ENCODE data around the gene GPR55. TPM values are rescaled to one million over a fixed set of nuclear protein-coding genes. Genes with fewer than 3 reads are reported as not detected.

The GPR55 gene
- total RNA-seq, 1 donor from 2014 or later: 0.28 TPM

GRCh38 chr2:230889911-230890601 lies 35.0 kb downstream of the GPR55 start:
- TF ChIP-seq, protein P1, sequence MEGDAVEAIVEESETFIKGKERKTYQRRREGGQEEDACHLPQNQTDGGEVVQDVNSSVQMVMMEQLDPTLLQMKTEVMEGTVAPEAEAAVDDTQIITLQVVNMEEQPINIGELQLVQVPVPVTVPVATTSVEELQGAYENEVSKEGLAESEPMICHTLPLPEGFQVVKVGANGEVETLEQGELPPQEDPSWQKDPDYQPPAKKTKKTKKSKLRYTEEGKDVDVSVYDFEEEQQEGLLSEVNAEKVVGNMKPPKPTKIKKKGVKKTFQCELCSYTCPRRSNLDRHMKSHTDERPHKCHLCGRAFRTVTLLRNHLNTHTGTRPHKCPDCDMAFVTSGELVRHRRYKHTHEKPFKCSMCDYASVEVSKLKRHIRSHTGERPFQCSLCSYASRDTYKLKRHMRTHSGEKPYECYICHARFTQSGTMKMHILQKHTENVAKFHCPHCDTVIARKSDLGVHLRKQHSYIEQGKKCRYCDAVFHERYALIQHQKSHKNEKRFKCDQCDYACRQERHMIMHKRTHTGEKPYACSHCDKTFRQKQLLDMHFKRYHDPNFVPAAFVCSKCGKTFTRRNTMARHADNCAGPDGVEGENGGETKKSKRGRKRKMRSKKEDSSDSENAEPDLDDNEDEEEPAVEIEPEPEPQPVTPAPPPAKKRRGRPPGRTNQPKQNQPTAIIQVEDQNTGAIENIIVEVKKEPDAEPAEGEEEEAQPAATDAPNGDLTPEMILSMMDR (IDR thresholded peaks at IDR 0.05; ENCODE audit: unreplicated experiment): no peak
- H3K4me1 Mint-ChIP-seq (ENCODE audit: unreplicated experiment): no peaks in the 10 kb centered on the region
- H3K36me3 Mint-ChIP-seq (ENCODE audit: low read depth, unreplicated experiment): peaks cover 3% of the 10 kb centered on the region
- no peaks in the 10 kb centered on the region for H3K9me3 Mint-ChIP-seq (ENCODE audit: unreplicated experiment)
- H3K27ac Mint-ChIP-seq (ENCODE audit: unreplicated experiment): no peak overlapping the region
- H3K4me3 Mint-ChIP-seq (ENCODE audit: unreplicated experiment): no peak overlapping the region
- peaks cover 1% of the 10 kb centered on the region for H3K27me3 Mint-ChIP-seq (ENCODE audit: unreplicated experiment)
- no peak for DNase-seq (ENCODE audit: low spot score)

GRCh38 chr2:230888824-230889400 lies 36.1 kb downstream of the GPR55 start:
- peaks cover 3% of the 10 kb centered on the region for H3K36me3 Mint-ChIP-seq (ENCODE audit: low read depth, unreplicated experiment)
- H3K4me3 Mint-ChIP-seq (ENCODE audit: unreplicated experiment): no peak overlapping the region
- TF ChIP-seq, protein P1 (IDR thresholded peaks at IDR 0.05; ENCODE audit: unreplicated experiment): no peak
- H3K27me3 Mint-ChIP-seq (ENCODE audit: unreplicated experiment): peaks cover 1% of the 10 kb centered on the region
- H3K9me3 Mint-ChIP-seq (ENCODE audit: unreplicated experiment): no peaks in the 10 kb centered on the region
- no peaks in the 10 kb centered on the region for H3K4me1 Mint-ChIP-seq (ENCODE audit: unreplicated experiment)
- H3K27ac Mint-ChIP-seq (ENCODE audit: unreplicated experiment): no peak overlapping the region
- no peak for DNase-seq (ENCODE audit: low spot score)

DNA sequence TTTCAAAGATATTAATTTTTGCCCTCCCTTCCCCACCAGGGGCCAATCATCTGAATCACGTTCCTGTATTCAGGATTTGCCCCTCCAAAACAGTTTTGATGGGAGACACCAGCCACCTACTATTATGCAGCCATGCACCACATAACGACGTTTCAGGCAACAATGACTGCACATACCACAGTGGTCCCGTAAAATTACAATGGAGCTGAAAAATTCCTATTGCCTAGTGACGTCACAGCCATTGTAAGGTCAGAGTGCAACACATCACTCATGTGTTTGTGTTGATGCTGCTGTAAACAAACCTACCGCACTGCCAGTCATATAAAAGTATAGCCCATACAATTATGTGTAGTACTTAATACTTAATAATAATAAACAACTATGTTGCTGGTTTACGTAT lies 37.7 kb downstream of the GPR55 start:
- no peak for DNase-seq (ENCODE audit: low spot score)
- H3K9me3 Mint-ChIP-seq (ENCODE audit: unreplicated experiment): no peaks in the 10 kb centered on the region
- TF ChIP-seq, protein P1 (IDR thresholded peaks at IDR 0.05; ENCODE audit: unreplicated experiment): no peak
- H3K27ac Mint-ChIP-seq (ENCODE audit: unreplicated experiment): no peak overlapping the region
- H3K4me1 Mint-ChIP-seq (ENCODE audit: unreplicated experiment): no peaks in the 10 kb centered on the region
- H3K27me3 Mint-ChIP-seq (ENCODE audit: unreplicated experiment): peaks cover 1% of the 10 kb centered on the region
- H3K36me3 Mint-ChIP-seq (ENCODE audit: low read depth, unreplicated experiment): peaks cover 3% of the 10 kb centered on the region
- no peak overlapping the region for H3K4me3 Mint-ChIP-seq (ENCODE audit: unreplicated experiment)

DNA sequence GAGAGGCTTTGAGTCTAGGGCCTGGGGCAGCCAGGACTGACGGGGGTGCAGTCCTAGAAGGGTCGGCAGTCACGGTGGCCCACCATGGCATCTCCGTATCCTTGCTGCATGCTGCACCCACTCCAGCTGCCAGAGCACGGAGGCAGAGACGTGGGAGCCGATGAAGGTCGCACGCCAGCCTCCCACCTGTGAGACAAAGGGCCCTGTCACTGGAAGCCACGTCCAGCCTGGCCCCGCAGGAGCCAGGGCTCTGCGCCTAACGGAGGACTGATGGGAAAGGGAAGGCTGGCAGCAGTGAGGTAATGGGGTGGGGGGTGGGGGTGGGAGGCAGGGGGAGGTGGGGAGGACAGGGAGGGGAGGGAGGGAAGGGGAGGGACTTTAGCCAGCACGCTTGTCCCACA lies 38.4 kb downstream of the GPR55 start:
- Mint-ChIP-seq H3K27me3 (ENCODE audit: unreplicated experiment) (peaks cover 1% of the 10 kb centered on the region), H3K9me3 (ENCODE audit: unreplicated experiment) (no peaks in the 10 kb centered on the region), H3K4me3 (ENCODE audit: unreplicated experiment) (no peak overlapping the region), H3K27ac (ENCODE audit: unreplicated experiment) (no peak overlapping the region), H3K4me1 (ENCODE audit: unreplicated experiment) (no peaks in the 10 kb centered on the region), H3K36me3 (ENCODE audit: low read depth, unreplicated experiment) (peaks cover 3% of the 10 kb centered on the region)
- TF ChIP-seq, protein P1 (IDR thresholded peaks at IDR 0.05; ENCODE audit: unreplicated experiment): no peak
- DNase-seq (ENCODE audit: low spot score): no peak

DNA sequence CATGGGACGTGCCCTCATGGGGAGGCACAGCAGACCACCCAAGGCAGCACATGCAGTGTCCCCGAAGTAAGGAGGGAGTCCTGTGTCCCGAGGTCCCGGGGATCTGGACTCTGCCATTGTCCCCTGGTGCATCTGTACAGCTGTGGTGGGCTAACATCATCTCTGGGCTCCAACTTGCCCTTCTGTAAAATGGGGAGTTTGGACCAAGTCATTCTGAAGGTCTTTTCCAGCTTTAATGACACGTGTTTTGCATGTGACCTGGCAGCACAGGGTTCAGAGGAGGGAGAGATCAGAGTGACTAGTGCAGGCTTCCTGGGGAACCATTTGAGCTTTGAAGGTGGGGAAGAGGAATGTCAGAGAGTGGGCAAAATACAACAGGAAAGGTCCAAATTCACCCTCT lies 38.8 kb downstream of the GPR55 start:
- TF ChIP-seq, protein P1 (IDR thresholded peaks at IDR 0.05; ENCODE audit: unreplicated experiment): no peak
- H3K9me3 Mint-ChIP-seq (ENCODE audit: unreplicated experiment): no peaks in the 10 kb centered on the region
- peaks cover 3% of the 10 kb centered on the region for H3K36me3 Mint-ChIP-seq (ENCODE audit: low read depth, unreplicated experiment)
- no peak overlapping the region for H3K4me3 Mint-ChIP-seq (ENCODE audit: unreplicated experiment)
- H3K27ac Mint-ChIP-seq (ENCODE audit: unreplicated experiment): no peak overlapping the region
- DNase-seq (ENCODE audit: low spot score): no peak
- H3K27me3 Mint-ChIP-seq (ENCODE audit: unreplicated experiment): peaks cover 1% of the 10 kb centered on the region
- H3K4me1 Mint-ChIP-seq (ENCODE audit: unreplicated experiment): no peaks in the 10 kb centered on the region
